Upper lobe of left lung (tissue), 4 donors: ENCODE data around the gene SARDH.

Experiments
- CTCF ChIP-seq, 6 experiments: fragments of 450-650 bp in 4 of 6; fragments of 200-600 bp in 2 of 6; sonication (generic) in 2 of 6; IDR thresholded peaks; one replicate each; pipeline ENCODE4 v1.5.1; 2016 to 2019; ENCODE audit warnings: antibody characterized with exemption in 6 of 6
- POLR2A ChIP-seq, 4 donors: fragments of 450-650 bp; IDR thresholded peaks; one replicate each; pipeline ENCODE4 v1.5.1; 2016 to 2017; ENCODE audit warnings: antibody characterized with exemption in 4 of 4, mild to moderate bottlenecking in 2 of 4
- POLR2AphosphoS5 ChIP-seq, 2 donors: sonication (generic); formaldehyde crosslinking; IDR thresholded peaks; one replicate each; pipeline ENCODE4 v1.5.1; 2017; ENCODE audit warnings: antibody characterized with exemption in 2 of 2

- TF ChIP-seq CTCF (IDR thresholded peaks at IDR 0.05) (no peak), POLR2AphosphoS5 (IDR thresholded peaks at IDR 0.05) (no peak), POLR2A (IDR thresholded peaks at IDR 0.05) (no peak)
These were observed 73.7 kb downstream of the SARDH start for GRCh38 chr9:133664173-133665050.
